Measurements from ENCODE around the gene PCNT. TPM values are rescaled to one million over a fixed set of nuclear protein-coding genes. Genes with fewer than 3 reads are reported as not detected.

Gene PCNT
- total RNA-seq, 3 donors from 2014 or later, result 25.2 to 31.0 (median 28.5) TPM

DNA sequence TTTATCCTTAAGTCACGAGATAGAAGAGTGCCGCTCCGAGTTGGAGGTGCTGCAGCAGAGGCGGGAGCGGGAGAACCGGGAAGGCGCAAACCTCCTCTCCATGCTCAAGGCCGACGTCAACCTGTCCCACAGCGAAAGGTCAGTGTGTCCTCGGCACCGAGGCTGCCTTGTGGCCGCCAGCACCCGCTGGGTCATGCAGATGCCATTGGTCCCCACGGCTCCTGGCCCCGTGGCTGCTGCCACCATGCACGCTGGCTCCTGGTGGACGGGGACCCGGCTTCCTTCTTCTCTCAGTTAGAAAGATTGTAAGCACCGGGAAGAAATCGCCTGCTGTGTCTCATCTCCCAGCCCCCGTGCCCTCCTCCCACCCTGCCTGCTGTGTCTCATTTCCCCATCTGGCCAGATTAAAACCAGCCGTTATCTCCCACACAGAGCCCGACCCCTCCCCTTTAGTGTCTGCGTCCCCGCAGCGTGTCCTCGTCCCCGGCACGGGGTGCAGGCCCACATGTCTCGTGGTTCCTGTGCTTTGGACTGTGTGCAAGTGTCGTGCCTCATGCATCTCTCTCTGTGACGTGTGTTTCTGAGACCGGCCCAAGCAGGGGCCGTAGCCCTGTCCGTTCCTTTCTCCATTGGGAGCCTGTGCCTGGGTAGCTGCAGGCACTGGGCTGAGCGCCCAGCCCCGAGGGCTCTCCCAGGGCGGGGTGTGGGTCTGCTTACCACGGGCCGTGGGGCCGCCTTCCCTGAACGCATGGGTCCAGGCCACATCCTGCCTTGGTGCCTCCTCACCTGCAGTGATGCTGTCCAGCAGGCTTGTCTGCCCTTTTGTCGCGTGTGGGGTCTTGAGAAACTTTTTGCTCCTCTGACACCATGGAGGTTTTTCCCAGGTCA lies 62.1 kb downstream of the PCNT start:
- H3K36me3 ChIP-seq, result no peaks in the 10 kb centered on the region

DNA sequence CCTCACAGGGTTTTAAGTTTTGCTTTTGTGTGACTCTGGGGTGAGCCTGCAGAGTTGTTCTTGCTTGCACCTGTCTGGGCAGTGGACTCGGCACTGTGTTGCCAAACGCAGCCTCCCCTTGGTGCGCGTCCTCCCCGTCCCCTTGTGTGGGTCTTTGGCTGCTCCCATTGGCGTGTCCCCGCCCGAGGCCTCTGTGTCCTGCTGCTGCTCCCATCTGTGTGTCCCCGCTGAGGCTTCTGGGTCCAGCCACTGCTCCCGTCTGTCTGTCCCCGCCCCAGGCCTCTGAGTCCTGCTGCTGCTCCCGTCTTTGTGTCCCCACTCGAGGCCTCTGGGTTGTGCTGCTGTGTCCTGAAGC lies 62.8 kb downstream of the PCNT start:
- intact Hi-C loops (cut with DNase I; ENCODE audit: low total_unique reads), result no loop called here
- no peak overlapping the region for H3K4me3 ChIP-seq
- H3K4me1 ChIP-seq, result no peaks in the 10 kb centered on the region
- H3K27ac ChIP-seq, result no peak overlapping the region
- H3K27me3 ChIP-seq, result no peaks in the 10 kb centered on the region
- TF ChIP-seq CTCF (IDR thresholded peaks at IDR 0.05) (no peak), POLR2AphosphoS5 (IDR thresholded peaks at IDR 0.05) (no peak), POLR2A (IDR thresholded peaks at IDR 0.05) (no peak)
- H3K9me3 ChIP-seq, result no peaks in the 10 kb centered on the region
- no peaks in the 10 kb centered on the region for H3K36me3 ChIP-seq
- DNase-seq (ENCODE audit: low spot score in 2 of 2), result no peak

More for the DNA sequence above, 62.1 kb downstream of the PCNT start:
- TF ChIP-seq POLR2AphosphoS5 (IDR thresholded peaks at IDR 0.05) (no peak), CTCF (IDR thresholded peaks at IDR 0.05) (no peak)
- H3K27ac ChIP-seq, result no peak overlapping the region
- no peaks in the 10 kb centered on the region for H3K27me3 ChIP-seq
- H3K4me1 ChIP-seq, result no peaks in the 10 kb centered on the region
- no peak overlapping the region for H3K4me3 ChIP-seq
- intact Hi-C loops (cut with DNase I; ENCODE audit: low total_unique reads), result no loop called here
- H3K9me3 ChIP-seq, result no peaks in the 10 kb centered on the region
- DNase-seq (ENCODE audit: low spot score in 2 of 2), result no peak

- Histone ChIP-seq H3K27me3 (no peaks in the 10 kb centered on the region), H3K27ac (no peak overlapping the region), H3K4me3 (no peak overlapping the region), H3K36me3 (no peaks in the 10 kb centered on the region), H3K4me1 (no peaks in the 10 kb centered on the region), H3K9me3 (no peaks in the 10 kb centered on the region)
- intact Hi-C loops (cut with DNase I; ENCODE audit: low total_unique reads), result no loop called here
- no peak for DNase-seq (ENCODE audit: low spot score in 2 of 2)
- TF ChIP-seq POLR2A (IDR thresholded peaks at IDR 0.05) (no peak), CTCF (IDR thresholded peaks at IDR 0.05) (no peak), POLR2AphosphoS5 (IDR thresholded peaks at IDR 0.05) (no peak)
Measured at GRCh38 chr21:46388206-46388880, 64.4 kb downstream of the PCNT start.

GRCh38 chr21:46388896-46389295 lies 64.9 kb downstream of the PCNT start:
- H3K9me3 ChIP-seq, result no peaks in the 10 kb centered on the region
- H3K4me3 ChIP-seq, result no peak overlapping the region
- no peaks in the 10 kb centered on the region for H3K36me3 ChIP-seq
- no peak for DNase-seq (ENCODE audit: low spot score in 2 of 2)
- no peaks in the 10 kb centered on the region for H3K4me1 ChIP-seq
- H3K27ac ChIP-seq, result no peak overlapping the region
- no peaks in the 10 kb centered on the region for H3K27me3 ChIP-seq
- intact Hi-C loops (cut with DNase I; ENCODE audit: low total_unique reads), result no loop called here
- TF ChIP-seq POLR2AphosphoS5 (IDR thresholded peaks at IDR 0.05) (no peak), POLR2A (IDR thresholded peaks at IDR 0.05) (no peak)

DNA sequence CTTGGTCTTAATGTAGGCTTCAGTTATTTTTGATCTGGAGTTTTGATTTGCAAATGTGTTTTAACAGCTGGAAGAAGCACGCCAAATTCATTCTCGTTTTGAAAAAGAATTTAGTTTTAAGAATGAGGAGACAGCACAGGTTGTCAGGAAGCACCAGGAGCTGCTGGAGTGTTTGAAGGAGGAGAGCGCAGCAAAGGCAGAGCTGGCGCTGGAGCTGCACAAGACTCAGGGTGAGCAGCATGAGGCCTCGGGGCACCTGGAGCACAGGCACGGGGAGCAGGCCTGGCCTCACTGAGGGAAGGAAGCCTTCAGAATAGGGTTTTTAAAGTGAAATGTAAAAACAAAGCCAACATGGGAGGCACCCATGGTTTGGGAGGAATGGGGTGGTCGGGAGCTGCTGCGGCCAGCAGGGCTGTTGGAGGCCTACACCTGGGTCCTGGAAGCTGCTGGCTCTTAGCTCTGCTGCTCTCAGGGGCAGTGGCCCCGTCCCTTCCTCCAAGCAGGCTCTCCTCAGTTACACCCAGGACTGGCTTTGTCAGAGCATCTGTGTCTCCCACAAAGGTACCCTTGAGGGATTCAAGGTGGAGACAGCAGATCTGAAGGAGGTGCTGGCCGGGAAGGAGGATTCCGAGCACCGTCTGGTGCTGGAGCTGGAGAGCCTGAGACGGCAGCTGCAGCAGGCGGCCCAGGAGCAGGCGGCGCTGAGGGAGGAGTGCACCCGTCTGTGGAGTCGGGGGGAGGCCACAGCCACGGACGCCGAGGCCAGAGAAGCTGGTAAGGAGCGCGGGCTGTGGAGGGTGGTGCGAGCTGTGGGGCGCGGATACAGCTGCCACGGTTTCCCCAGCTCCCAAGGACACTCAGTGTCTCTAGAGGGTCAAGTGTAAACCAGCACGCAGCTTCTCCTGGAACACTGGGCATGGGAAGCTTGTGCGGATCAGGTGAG lies 66.9 kb downstream of the PCNT start:
- Histone ChIP-seq H3K36me3 (no peaks in the 10 kb centered on the region), H3K4me3 (no peak overlapping the region), H3K4me1 (no peaks in the 10 kb centered on the region), H3K9me3 (no peaks in the 10 kb centered on the region), H3K27ac (no peak overlapping the region), H3K27me3 (no peaks in the 10 kb centered on the region)
- intact Hi-C loops (cut with DNase I; ENCODE audit: low total_unique reads), result no loop called here
- TF ChIP-seq CTCF (IDR thresholded peaks at IDR 0.05) (no peak), POLR2A (IDR thresholded peaks at IDR 0.05) (no peak), POLR2AphosphoS5 (IDR thresholded peaks at IDR 0.05) (no peak)
- no peak for DNase-seq (ENCODE audit: low spot score in 2 of 2)

All from breast epithelium (tissue), 4 donors.